ENCODE results near the gene AHNAK. TPM values are rescaled to one million over a fixed set of nuclear protein-coding genes. Genes with fewer than 3 reads are reported as not detected.

The AHNAK gene
- total and polyA plus RNA-seq, 2 of the 8 experiments (the other 6 are each of a cell fraction or from before 2014, with no cell fraction given): 2.0 to 5.8 TPM

- TF ChIP-seq CHD7 (IDR thresholded peaks at IDR 0.05; ENCODE audit: insufficient replicate concordance, low read length) (no peak), CEBPB (IDR thresholded peaks at IDR 0.05; ENCODE audit: low read depth, low read length) (no peak), BCL11A (IDR thresholded peaks at IDR 0.05; ENCODE audit: low read depth in 2 of 2, low read length in 2 of 2) (no peak), BRCA1 (IDR thresholded peaks at IDR 0.05; ENCODE audit: low read depth, low read length) (no peak), ZNF274 (IDR thresholded peaks at IDR 0.05; ENCODE audit: borderline replicate concordance, extremely low read depth, low read length) (no peak), SAP30 (IDR thresholded peaks at IDR 0.05; ENCODE audit: insufficient read depth, insufficient replicate concordance, low read length) (no peak), YY1 (IDR thresholded peaks at IDR 0.05; ENCODE audit: low read depth, low read length) (no peak), CTCF (IDR thresholded peaks at IDR 0.05; ENCODE audit: control extremely low read depth in 1 of 3, insufficient read depth in 1 of 3, low read depth in 1 of 3, low read length in 3 of 3) (peak; percentile 67 to 82 (median 70))
Measured at GRCh38 chr11:62497132-62497801, 49.3 kb downstream of the AHNAK start (continued).
